ENCODE data around the gene RBBP8. TPM values are rescaled to one million over a fixed set of nuclear protein-coding genes. Genes with fewer than 3 reads are reported as not detected.

RBBP8 gene
- total and polyA plus RNA-seq, 10 of the 15 experiments (the other 5 are each of a cell fraction or from before 2014, with no cell fraction given): 46.2 to 82.3 (median 68.7) TPM

DNA sequence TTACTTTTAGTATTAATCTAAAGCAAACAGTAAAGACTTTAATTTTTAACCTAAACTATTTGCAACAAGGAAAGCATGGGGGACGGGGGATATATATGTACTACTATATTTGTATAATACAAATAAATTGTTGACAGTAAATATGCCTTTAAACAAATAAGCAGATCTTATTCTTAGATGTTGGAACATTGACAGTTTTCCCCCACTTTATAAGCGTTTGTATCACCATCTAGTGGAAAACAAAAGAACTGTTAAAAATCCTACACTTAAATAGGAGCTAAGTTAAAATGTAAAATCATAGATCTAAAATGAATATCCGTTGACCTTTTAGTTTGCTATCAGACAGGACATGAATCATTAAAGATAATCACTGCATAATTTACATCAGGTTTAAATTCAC is 50.0 kb downstream of the RBBP8 start:
- H3K4me2 ChIP-seq (ENCODE audit: control insufficient read depth, insufficient read depth): no peak overlapping the region
- ATAC-seq (peak; percentile 50), DNase-seq (ENCODE audit: low read depth, low spot score) (no peak), FAIRE-seq (peak; percentile 35)
- H3K4me1 ChIP-seq (ENCODE audit: control insufficient read depth, insufficient read depth, low read length): peaks cover 7% of the 10 kb centered on the region
- no peaks in the 10 kb centered on the region for H3K9me3 ChIP-seq (replicated peaks; ENCODE audit: control insufficient read depth, insufficient read depth, low read length)
- no peaks in the 10 kb centered on the region for H3K27me3 ChIP-seq (replicated peaks in 1 of 2; ENCODE audit: control insufficient read depth in 2 of 2, insufficient read depth in 2 of 2, low read length in 1 of 2)
- H3K36me3 ChIP-seq (ENCODE audit: control insufficient read depth in 2 of 2, insufficient read depth in 2 of 2, low read length in 1 of 2): peaks cover 1 to 3% of the 10 kb centered on the region in 2 experiments; a peak in 3 of 4 replicates
- no peak overlapping the region for H3K27ac ChIP-seq (ENCODE audit: control insufficient read depth, insufficient read depth)
- BruUV-seq (replicated peaks): no TSS peak
- H2AFZ ChIP-seq (ENCODE audit: control insufficient read depth, low read depth, low read length): no peak overlapping the region
- H3K4me3 ChIP-seq: no peak overlapping the region
- no peaks in the 10 kb centered on the region for H3K79me2 ChIP-seq (ENCODE audit: control insufficient read depth, insufficient read depth, low read length)
- intact Hi-C loops (cut with micrococcal nuclease; ENCODE audit: unreplicated experiment): loop anchor here (1.0 to 10.0 kb wide), 3 partner anchors 62 to 184 kb away; no protein-coding TSS in a partner anchor
- H3K9ac ChIP-seq (ENCODE audit: control insufficient read depth, insufficient read depth, low read length): no peak overlapping the region
- ChIA-PET CTCF (interaction anchor here (0.7 to 4.4 kb wide), 32 partner anchors 8 to 720 kb away, joined by 3 to 103 read pairs (median 6); partner anchors contain the start of gene RBBP8), SMC1A (ENCODE audit: uncharacterized antibody, unreplicated experiment) (interaction anchor here (0.6 to 4.5 kb wide), 23 partner anchors 8 to 428 kb away, joined by 3 to 74 read pairs (median 4); partner anchors contain the start of gene RBBP8), POLR2A (interaction anchor here (0.6 kb wide), 1 partner anchor 33 kb away, joined by 3 read pairs; no protein-coding TSS in a partner anchor), RAD21 (ENCODE audit: unreplicated experiment) (interaction anchor here (0.6 to 2.9 kb wide), 21 partner anchors 10 to 428 kb away, joined by 3 to 52 read pairs (median 5); partner anchors contain the start of gene RBBP8)
- H4K20me1 ChIP-seq (ENCODE audit: control insufficient read depth, insufficient read depth): no peaks in the 10 kb centered on the region
- in situ Hi-C loops (cut with MboI): loop anchor here (5.0 kb wide), 1 partner anchor 181 kb away; no protein-coding TSS in a partner anchor
- peak; percentile 56; the same call in 1 of the 2 replicates for TF ChIP-seq SMC3 (IDR thresholded peaks at IDR 0.05; ENCODE audit: borderline replicate concordance, low read length)
- TF ChIP-seq POU2F2 (IDR thresholded peaks at IDR 0.05; ENCODE audit: borderline replicate concordance, low read depth, low read length): no peak
- no peak for TF ChIP-seq NFIC (IDR thresholded peaks at IDR 0.05; ENCODE audit: low read depth, low read length)
- TF ChIP-seq FOS (IDR thresholded peaks at IDR 0.05; ENCODE audit: borderline replicate concordance, extremely low read depth, insufficient read length): no peak
- no peak for TF ChIP-seq ZBED1 (IDR thresholded peaks at IDR 0.05; ENCODE audit: borderline replicate concordance)
- TF ChIP-seq ZNF384 (IDR thresholded peaks at IDR 0.05; ENCODE audit: borderline replicate concordance, low read depth, low read length): no peak
- TF ChIP-seq, protein P1, sequence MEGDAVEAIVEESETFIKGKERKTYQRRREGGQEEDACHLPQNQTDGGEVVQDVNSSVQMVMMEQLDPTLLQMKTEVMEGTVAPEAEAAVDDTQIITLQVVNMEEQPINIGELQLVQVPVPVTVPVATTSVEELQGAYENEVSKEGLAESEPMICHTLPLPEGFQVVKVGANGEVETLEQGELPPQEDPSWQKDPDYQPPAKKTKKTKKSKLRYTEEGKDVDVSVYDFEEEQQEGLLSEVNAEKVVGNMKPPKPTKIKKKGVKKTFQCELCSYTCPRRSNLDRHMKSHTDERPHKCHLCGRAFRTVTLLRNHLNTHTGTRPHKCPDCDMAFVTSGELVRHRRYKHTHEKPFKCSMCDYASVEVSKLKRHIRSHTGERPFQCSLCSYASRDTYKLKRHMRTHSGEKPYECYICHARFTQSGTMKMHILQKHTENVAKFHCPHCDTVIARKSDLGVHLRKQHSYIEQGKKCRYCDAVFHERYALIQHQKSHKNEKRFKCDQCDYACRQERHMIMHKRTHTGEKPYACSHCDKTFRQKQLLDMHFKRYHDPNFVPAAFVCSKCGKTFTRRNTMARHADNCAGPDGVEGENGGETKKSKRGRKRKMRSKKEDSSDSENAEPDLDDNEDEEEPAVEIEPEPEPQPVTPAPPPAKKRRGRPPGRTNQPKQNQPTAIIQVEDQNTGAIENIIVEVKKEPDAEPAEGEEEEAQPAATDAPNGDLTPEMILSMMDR (IDR thresholded peaks at IDR 0.05 in 2 of 3, conservative IDR thresholded peaks at IDR 0.05 in 1 of 3; ENCODE audit: control insufficient read depth in 2 of 3, extremely low read depth in 1 of 3, insufficient read depth in 1 of 3, low read depth in 3 of 3, low read length in 3 of 3): peak; percentile 27 to 57 (median 34); a peak in 4 of 6 replicates
- no peak for TF ChIP-seq EGR1 (IDR thresholded peaks at IDR 0.05; ENCODE audit: borderline replicate concordance in 1 of 2, low read depth in 2 of 2, low read length in 2 of 2)
- no peak for TF ChIP-seq EP300 (IDR thresholded peaks at IDR 0.05; ENCODE audit: borderline replicate concordance in 1 of 2, control insufficient read depth in 1 of 2, low read depth in 2 of 2, low read length in 2 of 2)
- TF ChIP-seq TAF1 (IDR thresholded peaks at IDR 0.05; ENCODE audit: borderline replicate concordance, low read depth, low read length): no peak
- TF ChIP-seq RAD21 (IDR thresholded peaks at IDR 0.05; ENCODE audit: insufficient read depth, low read depth, low read length): peak; percentile 73
- no peak for TF ChIP-seq RB1 (IDR thresholded peaks at IDR 0.05; ENCODE audit: borderline replicate concordance)
- TF ChIP-seq IRF4 (IDR thresholded peaks at IDR 0.05; ENCODE audit: low read depth, low read length): no peak
- TF ChIP-seq NFXL1 (IDR thresholded peaks at IDR 0.05; ENCODE audit: borderline replicate concordance): no peak
- TF ChIP-seq, protein P2, sequence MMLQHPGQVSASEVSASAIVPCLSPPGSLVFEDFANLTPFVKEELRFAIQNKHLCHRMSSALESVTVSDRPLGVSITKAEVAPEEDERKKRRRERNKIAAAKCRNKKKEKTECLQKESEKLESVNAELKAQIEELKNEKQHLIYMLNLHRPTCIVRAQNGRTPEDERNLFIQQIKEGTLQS (IDR thresholded peaks at IDR 0.05; ENCODE audit: borderline replicate concordance, extremely low read depth, low read depth, low read length): no peak
- TF ChIP-seq, protein P3, sequence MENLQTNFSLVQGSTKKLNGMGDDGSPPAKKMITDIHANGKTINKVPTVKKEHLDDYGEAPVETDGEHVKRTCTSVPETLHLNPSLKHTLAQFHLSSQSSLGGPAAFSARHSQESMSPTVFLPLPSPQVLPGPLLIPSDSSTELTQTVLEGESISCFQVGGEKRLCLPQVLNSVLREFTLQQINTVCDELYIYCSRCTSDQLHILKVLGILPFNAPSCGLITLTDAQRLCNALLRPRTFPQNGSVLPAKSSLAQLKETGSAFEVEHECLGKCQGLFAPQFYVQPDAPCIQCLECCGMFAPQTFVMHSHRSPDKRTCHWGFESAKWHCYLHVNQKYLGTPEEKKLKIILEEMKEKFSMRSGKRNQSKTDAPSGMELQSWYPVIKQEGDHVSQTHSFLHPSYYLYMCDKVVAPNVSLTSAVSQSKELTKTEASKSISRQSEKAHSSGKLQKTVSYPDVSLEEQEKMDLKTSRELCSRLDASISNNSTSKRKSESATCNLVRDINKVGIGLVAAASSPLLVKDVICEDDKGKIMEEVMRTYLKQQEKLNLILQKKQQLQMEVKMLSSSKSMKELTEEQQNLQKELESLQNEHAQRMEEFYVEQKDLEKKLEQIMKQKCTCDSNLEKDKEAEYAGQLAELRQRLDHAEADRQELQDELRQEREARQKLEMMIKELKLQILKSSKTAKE (IDR thresholded peaks at IDR 0.05; ENCODE audit: low read depth, poor library complexity, severe bottlenecking): no peak
- 50% methylated on average over 3 of the region's 3 CpGs for WGBS (ENCODE audit: insufficient coverage, insufficient replicate concordance, low lambda C conversion rate, missing lambda C conversion rate)
